ENCODE data around the gene SCAF4.
"Not testable (repeated sequence)": the region's sequence is repeated elsewhere in the genome, so short reads cannot be mapped to it uniquely, and the experiment has no call there.

SCAF4 gene

DNA sequence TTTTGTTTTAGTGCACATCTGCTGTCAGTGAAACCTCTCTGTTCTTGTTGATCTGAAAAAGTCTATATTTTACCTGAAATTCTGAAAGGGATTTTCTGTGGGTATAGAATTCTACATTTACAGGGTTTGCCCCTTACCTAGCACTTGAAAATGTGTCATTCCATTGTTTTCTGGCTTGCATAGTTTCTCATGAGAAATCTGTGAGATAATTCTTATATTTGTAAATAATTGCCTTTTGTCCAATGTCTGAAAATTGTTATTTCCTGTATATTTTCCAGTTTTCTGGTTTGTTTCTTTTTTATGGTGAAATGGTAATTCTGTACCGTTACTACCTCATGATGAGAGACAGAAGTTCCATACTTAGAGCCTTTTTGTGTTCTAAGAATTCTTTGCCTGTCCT, 11.8 kb upstream of the SCAF4 start:
- H3K4me3 ChIP-seq (ENCODE audit: low read depth, low read length) = no peak overlapping the region
- TF ChIP-seq, protein P1, sequence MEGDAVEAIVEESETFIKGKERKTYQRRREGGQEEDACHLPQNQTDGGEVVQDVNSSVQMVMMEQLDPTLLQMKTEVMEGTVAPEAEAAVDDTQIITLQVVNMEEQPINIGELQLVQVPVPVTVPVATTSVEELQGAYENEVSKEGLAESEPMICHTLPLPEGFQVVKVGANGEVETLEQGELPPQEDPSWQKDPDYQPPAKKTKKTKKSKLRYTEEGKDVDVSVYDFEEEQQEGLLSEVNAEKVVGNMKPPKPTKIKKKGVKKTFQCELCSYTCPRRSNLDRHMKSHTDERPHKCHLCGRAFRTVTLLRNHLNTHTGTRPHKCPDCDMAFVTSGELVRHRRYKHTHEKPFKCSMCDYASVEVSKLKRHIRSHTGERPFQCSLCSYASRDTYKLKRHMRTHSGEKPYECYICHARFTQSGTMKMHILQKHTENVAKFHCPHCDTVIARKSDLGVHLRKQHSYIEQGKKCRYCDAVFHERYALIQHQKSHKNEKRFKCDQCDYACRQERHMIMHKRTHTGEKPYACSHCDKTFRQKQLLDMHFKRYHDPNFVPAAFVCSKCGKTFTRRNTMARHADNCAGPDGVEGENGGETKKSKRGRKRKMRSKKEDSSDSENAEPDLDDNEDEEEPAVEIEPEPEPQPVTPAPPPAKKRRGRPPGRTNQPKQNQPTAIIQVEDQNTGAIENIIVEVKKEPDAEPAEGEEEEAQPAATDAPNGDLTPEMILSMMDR (IDR thresholded peaks at IDR 0.05; ENCODE audit: low read depth, low read length, missing control alignments) = no peak
- no peak for DNase-seq (ENCODE audit: low read depth)
- in situ Hi-C loops (cut with HindIII; ENCODE audit: low sequenced_read_pairs) = no loop called here

DNA sequence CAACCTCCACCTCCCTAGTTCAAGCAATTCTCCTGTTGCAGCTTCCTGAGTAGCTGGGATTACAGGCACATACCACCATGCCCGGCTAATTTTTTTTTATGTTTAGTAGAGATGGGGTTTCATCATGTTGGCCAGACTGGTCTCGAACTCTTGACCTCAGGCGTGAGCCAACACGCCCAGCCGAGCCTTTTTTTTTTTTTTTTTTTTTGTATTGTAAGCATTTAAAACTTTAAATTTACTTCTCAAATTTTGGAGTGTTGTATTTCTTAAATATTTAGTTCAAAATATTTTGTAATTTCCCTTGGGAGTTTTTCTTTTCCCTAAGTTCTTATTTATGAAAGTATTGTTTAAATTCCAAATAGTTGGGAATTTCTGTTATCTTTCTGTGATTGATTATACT, 9.2 kb upstream of the SCAF4 start:
- H3K4me3 ChIP-seq (ENCODE audit: low read depth, low read length) = no peak overlapping the region
- in situ Hi-C loops (cut with HindIII; ENCODE audit: low sequenced_read_pairs) = no loop called here
- DNase-seq (ENCODE audit: low read depth) = no peak
- TF ChIP-seq, protein P1 (IDR thresholded peaks at IDR 0.05; ENCODE audit: low read depth, low read length, missing control alignments) = no peak

DNA sequence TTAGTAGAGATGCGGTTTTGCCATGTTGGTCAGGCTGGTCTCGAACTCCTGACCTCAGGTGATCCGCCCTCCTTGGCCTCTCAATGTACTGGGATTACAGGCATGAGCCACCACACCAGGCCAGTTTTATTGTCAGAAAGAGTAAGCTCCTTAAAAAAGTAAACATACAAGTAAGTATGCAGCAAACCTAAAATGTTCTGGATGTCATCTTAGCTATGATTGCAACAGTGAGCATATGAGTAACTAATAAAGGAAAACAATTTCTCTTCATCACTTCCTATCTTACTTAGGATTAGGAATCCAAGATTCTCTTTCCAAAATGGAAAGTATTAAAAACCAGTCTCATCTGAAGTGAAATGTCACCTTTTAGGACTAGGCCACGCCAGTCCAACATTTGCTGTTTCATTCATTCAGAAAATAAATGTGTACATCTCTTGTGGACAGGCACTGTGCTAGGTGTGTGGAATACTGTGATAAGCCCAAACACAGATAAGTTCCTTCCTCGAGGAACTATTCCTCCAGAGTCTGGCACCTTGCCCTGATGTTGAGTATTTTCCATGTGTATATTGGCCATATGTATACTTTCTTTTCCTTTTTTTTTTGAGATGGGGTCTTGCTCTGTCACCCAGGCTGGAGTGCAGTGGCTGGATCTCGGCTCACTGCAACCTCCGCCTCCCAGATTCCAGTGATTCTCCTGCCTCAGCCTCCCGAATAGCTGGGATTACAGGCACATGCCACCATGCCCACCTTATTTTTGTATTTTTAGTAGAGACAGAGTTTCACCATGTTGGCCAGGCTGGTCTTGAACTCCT, 5.9 kb upstream of the SCAF4 start:
- in situ Hi-C loops (cut with HindIII; ENCODE audit: low sequenced_read_pairs); H3K4me3 ChIP-seq (ENCODE audit: low read depth, low read length); DNase-seq (ENCODE audit: low read depth): not testable (repeated sequence)

DNA sequence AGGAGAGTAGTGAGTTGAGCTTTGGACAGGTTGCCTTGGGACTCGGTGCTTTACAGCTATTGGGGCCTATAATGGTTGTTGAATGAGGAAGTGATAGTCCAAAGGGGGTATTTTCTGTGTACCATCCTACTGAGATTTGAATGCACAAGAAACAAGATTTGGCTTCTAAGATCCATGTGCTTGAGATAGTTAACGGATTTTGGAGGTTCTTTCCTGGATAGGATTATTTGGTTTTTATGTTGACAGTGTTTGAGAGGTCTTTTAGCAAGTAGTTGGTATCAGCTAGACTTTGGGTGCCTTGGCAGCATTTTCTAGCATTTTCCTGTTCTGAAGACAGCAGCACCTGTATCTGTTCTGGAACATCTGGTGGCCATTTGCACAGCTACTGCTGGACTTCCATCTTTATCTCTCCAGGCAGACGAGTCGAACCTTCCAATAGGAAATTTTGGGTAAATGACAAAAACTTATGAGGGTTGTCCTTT, 3.6 kb upstream of the SCAF4 start:
- TF ChIP-seq, protein P1 (IDR thresholded peaks at IDR 0.05; ENCODE audit: low read depth, low read length, missing control alignments) = no peak
- in situ Hi-C loops (cut with HindIII; ENCODE audit: low sequenced_read_pairs) = no loop called here
- DNase-seq (ENCODE audit: low read depth) = no peak
- no peak overlapping the region for H3K4me3 ChIP-seq (ENCODE audit: low read depth, low read length)

DNA sequence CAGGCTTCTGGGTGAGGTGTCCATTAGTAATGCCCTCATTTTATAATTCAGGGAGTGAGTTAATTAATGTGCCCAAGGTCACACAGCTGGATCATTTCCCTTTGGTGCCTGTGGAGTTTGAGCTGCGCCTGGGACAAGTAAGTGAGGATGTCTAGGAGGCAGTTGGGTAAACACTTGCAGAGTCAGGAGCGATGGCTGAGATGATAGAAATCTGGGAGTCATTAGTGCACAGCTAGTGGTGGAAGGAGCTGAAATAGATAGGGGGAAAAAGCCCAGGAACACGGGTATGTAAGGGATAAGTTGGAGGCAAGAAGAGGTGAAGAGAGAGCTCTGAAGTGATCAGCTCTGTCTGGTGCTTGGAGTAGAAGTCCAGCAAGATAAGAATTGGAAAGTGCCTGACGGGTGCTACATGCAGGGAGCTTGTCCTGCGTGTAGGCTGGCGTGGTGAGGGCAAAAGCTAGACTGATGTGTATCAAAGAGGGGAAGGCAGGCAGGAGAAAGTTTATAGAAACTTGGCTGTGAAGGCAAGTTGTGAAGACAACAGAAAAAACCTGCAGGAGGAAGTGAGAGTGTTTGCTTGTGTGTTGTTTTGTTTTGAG, 1.7 kb upstream of the SCAF4 start:
- H3K4me3 ChIP-seq (ENCODE audit: low read depth, low read length) = no peak overlapping the region
- TF ChIP-seq, protein P1 (IDR thresholded peaks at IDR 0.05; ENCODE audit: low read depth, low read length, missing control alignments) = no peak
- DNase-seq (ENCODE audit: low read depth) = no peak
- in situ Hi-C loops (cut with HindIII; ENCODE audit: low sequenced_read_pairs) = no loop called here

DNA sequence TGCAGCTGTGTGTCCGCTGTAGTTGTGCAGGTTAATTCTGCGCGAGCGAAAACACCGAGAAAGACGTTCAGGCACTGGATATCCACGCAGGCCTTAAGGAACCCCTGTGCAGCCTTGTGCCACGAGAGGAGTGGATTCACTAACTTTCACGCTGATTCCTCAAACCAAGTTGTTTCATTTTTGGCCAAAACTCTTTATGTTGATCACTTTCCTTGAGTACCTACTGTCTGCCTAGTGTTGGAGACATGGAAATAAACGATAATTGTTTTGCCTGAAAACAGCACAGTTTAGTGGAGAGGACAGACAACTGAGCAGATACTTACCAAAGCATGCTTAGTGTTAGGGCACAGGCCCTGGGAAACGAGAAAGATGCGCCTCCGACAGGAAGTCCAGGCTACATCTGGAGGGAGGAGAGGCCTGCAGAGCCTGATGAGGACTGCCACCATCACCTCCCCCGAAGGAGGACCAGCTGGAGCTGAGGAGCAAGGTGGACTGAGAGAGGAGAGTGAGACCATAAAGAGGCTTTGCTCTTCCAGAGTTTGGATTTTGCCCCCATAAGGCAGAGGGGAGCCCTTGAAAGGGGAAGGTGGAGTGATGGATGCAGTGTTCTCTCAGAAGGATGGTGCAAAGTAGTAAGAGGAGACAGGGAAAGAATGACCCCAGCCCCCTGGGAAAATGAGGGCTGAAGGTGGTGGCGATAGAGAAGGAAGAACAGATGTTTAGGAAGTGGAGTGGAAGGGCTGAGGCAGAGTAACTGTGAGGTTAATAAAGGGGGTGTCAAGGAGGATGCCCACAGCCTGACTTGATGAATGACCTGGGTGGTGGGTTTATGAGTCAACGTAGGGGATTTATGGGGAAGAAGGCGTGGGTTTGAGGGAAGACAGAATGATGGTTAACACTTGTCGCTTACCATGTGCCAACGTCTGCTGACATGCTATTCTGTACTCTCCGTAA, 956 bp upstream of the SCAF4 start:
- in situ Hi-C loops (cut with HindIII; ENCODE audit: low sequenced_read_pairs) = no loop called here
- no peak for DNase-seq (ENCODE audit: low read depth)
- TF ChIP-seq, protein P1 (IDR thresholded peaks at IDR 0.05; ENCODE audit: low read depth, low read length, missing control alignments) = no peak

More for the DNA sequence above, 956 bp upstream of the SCAF4 start:
- H3K4me3 ChIP-seq (ENCODE audit: low read depth, low read length) = peak overlapping the region; percentile 58
